ENCODE data around the gene CSN2. TPM values are rescaled to one million over a fixed set of nuclear protein-coding genes. Genes with fewer than 3 reads are reported as not detected.

CSN2 gene
- total RNA-seq, 1 donor from 2014 or later = not detected

DNA sequence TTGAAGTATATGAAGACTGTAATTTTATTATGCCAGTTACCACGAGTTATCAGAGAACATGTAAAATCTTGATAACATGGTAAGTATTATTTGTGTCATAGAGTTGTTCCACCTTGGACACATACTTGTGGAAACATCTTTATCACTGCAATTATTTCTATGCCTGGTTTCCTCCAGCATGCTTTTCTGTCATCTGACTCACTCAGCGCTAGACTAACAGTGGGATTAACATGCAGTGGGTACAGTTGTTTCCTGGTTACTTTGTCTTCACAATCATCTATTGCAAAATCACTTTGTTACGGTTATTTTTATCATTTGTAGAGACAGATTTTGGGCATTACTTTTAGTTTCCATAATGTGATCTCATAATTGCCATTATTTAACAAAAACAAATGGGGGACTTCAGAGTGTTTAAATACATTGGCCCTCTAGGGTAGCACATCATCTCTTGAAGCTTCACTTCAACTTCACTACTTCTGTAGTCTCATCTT is 30.0 kb upstream of the CSN2 start, which contains the start of gene STATH:
STATH (plus strand) TSS at position 441 of the 491 bp plus-strand sequence. CDS start 2,472 bp downstream, outside the sequence.
- no peaks in the 10 kb centered on the region for H3K27me3 ChIP-seq (ENCODE audit: control insufficient read depth, insufficient read depth, low read length)
- DNase-seq (ENCODE audit: low read depth) (peak; percentile 71), FAIRE-seq (no peak)
- TF ChIP-seq, protein P1, sequence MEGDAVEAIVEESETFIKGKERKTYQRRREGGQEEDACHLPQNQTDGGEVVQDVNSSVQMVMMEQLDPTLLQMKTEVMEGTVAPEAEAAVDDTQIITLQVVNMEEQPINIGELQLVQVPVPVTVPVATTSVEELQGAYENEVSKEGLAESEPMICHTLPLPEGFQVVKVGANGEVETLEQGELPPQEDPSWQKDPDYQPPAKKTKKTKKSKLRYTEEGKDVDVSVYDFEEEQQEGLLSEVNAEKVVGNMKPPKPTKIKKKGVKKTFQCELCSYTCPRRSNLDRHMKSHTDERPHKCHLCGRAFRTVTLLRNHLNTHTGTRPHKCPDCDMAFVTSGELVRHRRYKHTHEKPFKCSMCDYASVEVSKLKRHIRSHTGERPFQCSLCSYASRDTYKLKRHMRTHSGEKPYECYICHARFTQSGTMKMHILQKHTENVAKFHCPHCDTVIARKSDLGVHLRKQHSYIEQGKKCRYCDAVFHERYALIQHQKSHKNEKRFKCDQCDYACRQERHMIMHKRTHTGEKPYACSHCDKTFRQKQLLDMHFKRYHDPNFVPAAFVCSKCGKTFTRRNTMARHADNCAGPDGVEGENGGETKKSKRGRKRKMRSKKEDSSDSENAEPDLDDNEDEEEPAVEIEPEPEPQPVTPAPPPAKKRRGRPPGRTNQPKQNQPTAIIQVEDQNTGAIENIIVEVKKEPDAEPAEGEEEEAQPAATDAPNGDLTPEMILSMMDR (IDR thresholded peaks at IDR 0.05; ENCODE audit: insufficient read depth, low read length, severe bottlenecking) = no peak
- H3K36me3 ChIP-seq (ENCODE audit: control insufficient read depth, insufficient read depth, low read length) = no peaks in the 10 kb centered on the region
- no peak within 1 kb of the TSS for H3K4me3 ChIP-seq (ENCODE audit: low read depth, low read length)

DNA sequence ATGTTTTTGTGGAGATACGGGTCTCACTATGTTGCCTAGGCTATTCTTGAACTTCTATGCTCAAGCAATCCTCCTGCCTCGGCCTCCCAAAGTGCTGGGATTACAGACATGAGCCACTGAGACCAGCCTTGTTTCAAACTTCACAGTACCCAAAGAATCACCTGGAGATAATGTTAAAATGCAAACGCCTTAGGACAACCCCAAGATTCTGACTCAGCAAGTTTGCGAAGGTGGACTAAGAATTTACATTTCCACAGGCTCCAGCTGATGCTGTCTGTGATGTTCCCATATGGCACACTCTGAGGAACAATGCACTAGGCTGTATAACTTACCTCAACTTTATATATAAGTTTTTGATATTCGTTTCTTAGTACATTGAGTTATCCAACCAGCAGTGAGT is 29.3 kb upstream of the CSN2 start:
- DNase-seq (ENCODE audit: low read depth) (no peak), FAIRE-seq (no peak)
- TF ChIP-seq, protein P1 (IDR thresholded peaks at IDR 0.05; ENCODE audit: insufficient read depth, low read length, severe bottlenecking) = no peak
- Histone ChIP-seq H3K4me3 (ENCODE audit: low read depth, low read length) (no peak overlapping the region), H3K27me3 (ENCODE audit: control insufficient read depth, insufficient read depth, low read length) (no peaks in the 10 kb centered on the region), H3K36me3 (ENCODE audit: control insufficient read depth, insufficient read depth, low read length) (no peaks in the 10 kb centered on the region)

- Histone ChIP-seq H3K4me3 (ENCODE audit: low read depth, low read length) (no peak overlapping the region), H3K27me3 (ENCODE audit: control insufficient read depth, insufficient read depth, low read length) (no peaks in the 10 kb centered on the region), H3K36me3 (ENCODE audit: control insufficient read depth, insufficient read depth, low read length) (no peaks in the 10 kb centered on the region)
- no peak for FAIRE-seq
- TF ChIP-seq, protein P1 (IDR thresholded peaks at IDR 0.05; ENCODE audit: insufficient read depth, low read length, severe bottlenecking) = no peak
- DNase-seq (ENCODE audit: low read depth) = no peak
Measured at GRCh38 chr4:69991016-69991415, 25.5 kb upstream of the CSN2 start.

- FAIRE-seq = no peak
- TF ChIP-seq, protein P1 (IDR thresholded peaks at IDR 0.05; ENCODE audit: insufficient read depth, low read length, severe bottlenecking) = no peak
Measured at GRCh38 chr4:69986663-69987062, 21.1 kb upstream of the CSN2 start.

DNA sequence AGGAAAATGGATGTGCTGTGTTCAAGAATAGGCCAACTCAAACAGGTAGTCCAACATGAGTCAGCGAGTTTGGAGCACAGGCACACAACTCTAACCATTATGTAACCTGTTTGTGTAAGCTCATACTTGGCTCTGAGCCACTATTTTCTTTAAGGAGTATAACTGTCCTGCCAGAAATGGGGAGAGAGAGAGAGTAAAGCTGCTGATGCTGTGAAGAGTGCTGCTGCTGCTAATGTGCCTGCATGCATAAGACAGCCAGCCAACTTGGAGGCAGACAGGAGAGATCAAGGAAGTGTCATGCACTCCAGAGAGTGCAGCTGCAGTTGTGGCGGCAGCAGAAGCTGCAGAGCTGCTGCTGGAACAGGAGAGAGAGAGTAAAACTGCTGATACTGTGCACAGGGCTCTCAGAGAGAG is 18.5 kb upstream of the CSN2 start:
- DNase-seq (ENCODE audit: low read depth) = peak; percentile 89
- Histone ChIP-seq H3K27me3 (ENCODE audit: control insufficient read depth, insufficient read depth, low read length) (no peaks in the 10 kb centered on the region), H3K36me3 (ENCODE audit: control insufficient read depth, insufficient read depth, low read length) (no peaks in the 10 kb centered on the region), H3K4me3 (ENCODE audit: low read depth, low read length) (no peak overlapping the region)
- FAIRE-seq = no peak
- TF ChIP-seq, protein P1 (IDR thresholded peaks at IDR 0.05; ENCODE audit: insufficient read depth, low read length, severe bottlenecking) = no peak

More at GRCh38 chr4:69986663-69987062, 21.1 kb upstream of the CSN2 start:
- H3K36me3 ChIP-seq (ENCODE audit: control insufficient read depth, insufficient read depth, low read length) = no peaks in the 10 kb centered on the region
- H3K4me3 ChIP-seq (ENCODE audit: low read depth, low read length) = no peak overlapping the region
- no peak for DNase-seq (ENCODE audit: low read depth)
- no peaks in the 10 kb centered on the region for H3K27me3 ChIP-seq (ENCODE audit: control insufficient read depth, insufficient read depth, low read length)

DNA sequence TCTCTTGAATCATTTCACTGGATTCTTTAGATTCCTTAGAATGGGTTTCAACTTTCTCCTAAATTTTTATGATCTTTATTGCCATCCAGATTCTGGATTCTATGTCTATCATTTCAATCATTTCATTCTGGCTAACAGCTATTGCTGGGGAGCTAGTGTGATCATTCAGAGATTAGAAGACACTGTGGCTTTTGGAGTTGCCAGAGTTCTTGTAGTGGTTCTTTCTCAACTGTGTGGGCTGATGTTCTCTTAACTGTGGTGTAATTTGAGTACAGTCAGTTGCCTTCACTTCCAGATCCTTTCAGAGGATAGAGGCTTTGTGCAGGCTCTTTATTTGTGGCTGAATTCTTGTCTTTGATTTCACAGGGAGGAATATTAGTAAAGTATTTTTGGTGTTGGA is 12.1 kb upstream of the CSN2 start:
- no peak for DNase-seq (ENCODE audit: low read depth)
- no peak for FAIRE-seq
- Histone ChIP-seq H3K4me3 (ENCODE audit: low read depth, low read length) (no peak overlapping the region), H3K27me3 (ENCODE audit: control insufficient read depth, insufficient read depth, low read length) (peaks cover 2% of the 10 kb centered on the region), H3K36me3 (ENCODE audit: control insufficient read depth, insufficient read depth, low read length) (no peaks in the 10 kb centered on the region)
- TF ChIP-seq, protein P1 (IDR thresholded peaks at IDR 0.05; ENCODE audit: insufficient read depth, low read length, severe bottlenecking) = no peak

Measured in bronchial epithelial cell (primary cell).